CD4-positive, alpha-beta T cell treated with Interleukin-17A for 4 hours (primary cell): ENCODE results near the gene NRXN3.

Source experiments
- DNase-seq: peaks from one replicate; pipeline ENCODE4 v3.0.0-alpha.2; 2020; ENCODE audit warnings: mixed read lengths

The NRXN3 gene

DNA sequence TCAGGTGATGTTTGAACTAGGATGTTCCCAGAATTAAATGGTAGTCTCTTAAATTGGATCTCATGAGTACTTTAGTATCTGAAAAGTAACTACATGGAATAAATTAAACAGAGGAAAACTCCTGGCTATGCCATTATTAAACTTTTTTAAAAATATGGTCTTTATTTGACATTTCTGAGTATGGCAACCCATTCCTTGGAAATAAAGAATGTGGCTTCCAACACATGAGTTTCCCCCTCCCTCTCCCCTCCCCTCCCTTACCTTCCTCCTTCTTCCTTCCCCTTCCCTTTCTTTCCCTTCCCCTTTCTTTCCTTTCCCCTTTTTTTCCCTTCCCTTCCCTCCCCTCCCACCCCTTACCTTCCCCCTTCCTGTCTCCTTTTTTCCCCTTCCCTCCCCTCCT lies 1100.9 kb downstream of the NRXN3 start:
- no peak for DNase-seq

DNA sequence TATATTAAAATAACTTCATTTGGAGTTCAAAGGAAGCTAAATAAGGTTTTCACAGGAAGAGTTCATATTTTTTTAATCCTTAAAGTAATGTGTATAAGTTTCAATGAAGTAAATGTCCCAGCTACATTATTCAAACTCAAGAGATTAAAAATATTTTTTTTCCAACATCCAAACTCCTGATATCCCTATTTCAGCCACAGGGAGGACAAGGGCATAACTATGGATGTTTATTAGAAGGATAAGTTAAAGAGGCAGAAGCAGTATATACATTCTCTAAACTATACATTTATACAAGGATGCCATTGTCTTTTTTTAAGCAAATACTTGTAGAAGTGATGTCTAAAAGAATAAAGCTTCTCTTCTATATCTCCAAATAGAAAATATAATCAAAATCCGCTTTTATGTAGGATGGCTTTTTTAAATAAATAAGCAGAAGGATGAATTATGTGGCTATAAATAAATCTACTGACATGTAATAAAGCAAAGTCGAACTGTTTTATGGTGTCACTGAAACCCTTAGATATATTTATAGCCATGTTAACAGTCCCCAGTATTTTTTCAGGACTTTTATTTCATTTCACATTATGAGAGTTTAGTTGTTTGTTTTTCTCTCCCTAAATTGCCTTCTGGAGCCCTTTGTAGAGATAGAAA lies 1104.6 kb downstream of the NRXN3 start:
- DNase-seq = no peak

- DNase-seq = no peak
Measured at GRCh38 chr14:79275292-79275655, 1105.1 kb downstream of the NRXN3 start.

GRCh38 chr14:79278286-79278797 lies 1108.2 kb downstream of the NRXN3 start:
- no peak for DNase-seq

DNA sequence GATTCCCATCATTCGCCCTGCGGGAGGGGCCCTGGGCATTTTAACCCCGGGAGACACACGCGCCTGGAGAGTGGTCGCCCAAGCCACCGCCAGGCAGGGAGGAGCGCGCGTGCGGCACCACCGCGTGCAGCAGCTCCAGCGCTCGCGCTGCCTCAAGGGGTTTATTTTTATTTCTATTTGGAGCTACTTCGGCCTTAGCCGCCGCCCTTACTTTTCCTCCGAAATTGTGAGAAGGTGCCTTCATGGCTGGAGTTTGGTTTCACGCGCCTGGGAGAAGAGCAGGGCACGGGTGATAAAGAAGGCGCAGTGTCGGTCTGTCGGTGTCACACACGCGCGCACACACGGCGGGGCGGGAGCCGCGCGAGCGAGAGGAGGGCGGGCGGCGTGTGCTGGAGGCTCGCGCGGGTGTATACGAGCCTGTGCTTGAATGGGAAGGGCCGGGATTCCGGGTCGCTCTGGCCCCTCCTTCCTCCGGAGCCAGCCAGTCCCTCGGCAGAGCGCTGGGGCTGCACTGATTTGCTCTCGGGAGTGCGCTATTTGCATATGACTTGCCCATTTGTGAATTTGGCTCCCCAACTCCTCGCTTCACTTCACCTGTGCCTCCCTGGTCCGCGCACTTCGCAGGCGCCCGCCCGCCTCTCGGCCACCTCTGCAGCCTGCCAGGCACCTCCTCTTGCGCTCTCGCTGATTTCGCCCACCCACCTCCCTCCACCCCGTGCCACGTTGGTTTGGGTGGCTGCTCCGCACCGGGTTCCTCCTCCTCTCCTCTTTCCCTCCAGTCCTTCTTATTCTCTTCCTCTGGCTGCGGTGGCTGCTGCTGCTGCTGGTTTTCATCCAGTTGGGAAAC lies 1108.8 kb downstream of the NRXN3 start:
- no peak for DNase-seq

DNA sequence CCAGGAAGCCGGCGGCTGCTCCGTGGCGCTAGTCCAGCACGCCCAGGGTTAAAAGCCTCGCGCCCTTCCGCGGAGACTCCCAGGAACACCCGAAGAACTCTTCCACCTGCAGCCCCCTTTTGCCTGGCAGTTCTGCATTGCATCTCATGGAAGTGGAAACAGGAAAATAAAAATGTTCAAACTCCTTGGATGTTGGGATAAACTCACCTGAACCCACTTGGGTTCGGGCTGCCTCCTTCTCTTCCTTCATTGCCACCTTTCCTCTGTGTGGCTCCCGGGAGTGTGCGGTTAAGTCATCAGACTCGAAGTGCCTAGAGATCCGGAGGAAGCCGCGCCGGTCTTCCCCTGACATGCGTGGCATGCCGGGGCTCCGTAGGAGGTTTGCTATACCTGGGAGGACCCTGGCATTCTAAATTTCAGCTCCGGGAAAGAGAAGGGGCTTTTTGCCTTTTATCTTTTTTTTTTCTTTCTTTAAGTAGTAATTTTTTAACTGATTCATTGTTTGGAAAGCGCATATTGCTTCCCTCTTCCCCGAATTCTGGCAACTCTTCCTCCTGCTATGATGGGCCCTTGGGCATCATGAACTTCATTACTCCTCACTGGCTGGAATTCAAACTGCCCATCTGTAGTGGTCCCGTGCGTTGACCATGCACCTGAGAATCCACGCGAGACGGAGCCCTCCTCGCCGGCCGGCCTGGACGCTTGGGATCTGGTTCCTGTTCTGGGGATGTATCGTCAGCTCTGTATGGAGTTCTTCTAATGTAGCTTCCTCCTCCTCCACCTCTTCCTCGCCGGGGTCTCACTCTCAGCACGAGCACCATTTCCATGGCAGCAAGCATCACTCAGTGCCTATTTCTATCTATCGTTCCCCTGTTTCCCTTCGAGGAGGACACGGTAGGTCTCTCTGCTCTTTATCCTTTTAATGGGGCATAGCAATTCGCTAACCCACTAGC lies 1109.7 kb downstream of the NRXN3 start:
- no peak for DNase-seq

GRCh38 chr14:79281244-79282152 lies 1111.3 kb downstream of the NRXN3 start:
- DNase-seq = no peak

- DNase-seq = no peak
Measured at GRCh38 chr14:79284621-79285020, 1114.4 kb downstream of the NRXN3 start.

GRCh38 chr14:79285263-79285662 lies 1115.1 kb downstream of the NRXN3 start:
- DNase-seq = no peak

DNA sequence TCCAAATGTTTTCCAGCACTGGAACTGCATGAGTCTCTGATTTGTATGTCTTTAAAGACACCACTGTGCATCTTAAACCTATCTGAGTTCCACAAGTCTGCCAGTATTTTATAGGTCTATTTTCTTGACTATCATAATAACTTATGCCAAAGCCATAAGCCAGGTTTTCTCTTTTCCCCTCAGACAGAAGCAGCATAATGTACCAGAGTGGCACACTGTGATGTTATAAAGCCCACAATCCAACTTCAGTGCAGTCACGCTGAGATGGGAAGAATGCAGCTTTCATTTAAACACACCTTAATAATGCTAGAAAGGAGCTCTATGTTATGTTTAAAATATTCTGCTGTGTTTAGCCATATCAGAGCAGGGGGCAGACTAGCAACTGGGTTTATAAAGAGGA lies 1117.8 kb downstream of the NRXN3 start:
- DNase-seq = no peak

DNA sequence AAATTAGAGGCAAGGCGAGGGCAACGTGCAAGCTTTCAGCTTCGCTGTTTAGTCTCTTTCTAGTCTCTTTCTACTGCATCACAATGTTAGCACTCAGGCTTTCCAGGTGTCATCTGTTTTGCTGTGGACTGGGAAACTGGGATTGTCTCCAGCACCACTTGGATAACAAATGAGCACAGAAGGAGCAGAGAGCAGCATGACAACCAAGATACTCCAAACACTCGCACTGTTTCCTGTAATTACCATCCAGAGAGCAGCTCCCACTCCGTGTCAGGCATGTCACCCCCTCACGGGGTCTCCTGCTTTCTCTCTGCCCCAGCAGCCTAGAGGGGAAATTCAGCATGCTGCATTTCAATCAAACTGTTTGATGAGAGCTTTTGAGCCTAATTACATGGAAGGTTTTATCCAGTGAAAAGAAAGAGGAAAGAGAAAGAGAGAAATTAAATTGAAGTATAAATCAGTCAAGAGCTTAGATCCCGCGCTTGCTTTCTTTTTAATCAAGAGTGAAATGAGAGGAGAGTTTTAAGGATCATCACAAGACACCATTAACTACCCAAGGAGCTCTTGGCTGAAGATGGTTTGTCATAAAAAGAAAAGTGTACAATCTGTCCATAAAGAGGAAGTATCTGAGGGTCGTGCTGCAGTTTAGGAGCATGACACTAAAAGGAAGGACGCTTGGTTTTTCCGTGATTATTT lies 1123.5 kb downstream of the NRXN3 start:
- no peak for DNase-seq

GRCh38 chr14:79294499-79294898 lies 1124.3 kb downstream of the NRXN3 start:
- DNase-seq = no peak

- no peak for DNase-seq
Measured at GRCh38 chr14:79295385-79295784, 1125.2 kb downstream of the NRXN3 start.

GRCh38 chr14:79298373-79298772 lies 1128.2 kb downstream of the NRXN3 start:
- DNase-seq = no peak

- DNase-seq = no peak
Measured at GRCh38 chr14:79299162-79299561, 1129.0 kb downstream of the NRXN3 start.

DNA sequence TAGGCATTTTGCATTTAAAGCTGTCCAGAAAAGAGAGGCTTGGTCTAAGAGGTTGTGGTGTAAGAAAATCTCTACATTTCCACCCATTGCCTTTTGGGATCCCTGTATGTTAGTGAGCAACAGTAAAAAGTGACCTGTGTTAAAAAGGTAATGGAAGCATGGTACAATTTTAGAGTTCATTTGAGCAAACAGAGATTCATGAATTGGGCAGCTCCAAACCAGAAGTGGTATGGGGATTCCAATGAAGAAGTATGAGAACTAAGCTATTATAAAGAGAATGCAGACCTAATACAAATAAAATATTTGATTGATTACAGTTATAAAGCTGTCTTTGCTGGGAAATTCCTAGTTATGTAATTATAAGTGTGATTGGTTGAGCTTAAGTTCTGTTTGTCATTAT lies 1134.1 kb downstream of the NRXN3 start:
- DNase-seq = no peak

DNA sequence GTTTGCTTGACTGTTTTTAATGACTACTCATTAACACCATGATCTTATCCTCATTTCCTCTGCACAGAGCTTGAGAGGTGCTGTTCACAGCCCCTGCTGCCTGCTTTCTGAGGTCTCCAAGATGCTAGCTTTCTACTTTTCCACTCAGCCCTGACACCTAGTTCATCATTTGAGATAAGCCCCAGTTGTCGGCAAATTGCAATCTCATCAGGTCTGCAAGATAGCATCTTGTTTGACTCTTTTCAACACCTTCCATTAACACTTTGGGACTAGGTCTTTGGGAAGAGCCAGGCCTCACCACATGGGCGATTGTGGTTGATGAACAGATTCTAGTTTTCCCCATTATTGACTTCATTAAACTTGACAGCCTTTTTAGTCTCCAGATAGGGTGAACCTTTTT lies 1136.4 kb downstream of the NRXN3 start:
- DNase-seq = no peak

GRCh38 chr14:79318371-79318770 lies 1148.2 kb downstream of the NRXN3 start:
- DNase-seq = no peak

DNA sequence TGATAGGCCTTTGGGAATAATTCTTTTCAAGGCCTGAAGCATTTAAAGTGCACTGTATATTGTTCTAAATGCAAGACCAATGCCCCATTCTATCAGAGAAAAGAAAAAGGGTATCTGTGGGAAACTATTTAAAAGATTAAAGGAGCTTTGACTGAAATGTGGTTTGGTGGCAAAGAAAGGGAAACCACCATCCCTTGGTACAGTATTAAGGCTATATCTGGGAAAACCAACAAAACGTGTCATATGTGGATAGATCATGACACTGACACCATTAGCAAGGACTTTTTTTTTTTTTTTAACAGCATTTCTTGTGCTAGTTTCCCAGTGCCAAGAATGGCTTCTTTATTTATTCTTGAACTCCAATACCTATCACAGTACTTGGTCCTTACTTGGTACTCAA lies 1150.4 kb downstream of the NRXN3 start:
- no peak for DNase-seq

- no peak for DNase-seq
Measured at GRCh38 chr14:79321070-79321469, 1150.9 kb downstream of the NRXN3 start.

- no peak for DNase-seq
Measured at GRCh38 chr14:79325071-79325470, 1154.9 kb downstream of the NRXN3 start.
